SJCRH30 (cell line): Measurements from ENCODE around the gene EXOC2. TPM values are rescaled to one million over a fixed set of nuclear protein-coding genes. Genes with fewer than 3 reads are reported as not detected.

Source experiments
- DNase-seq, 2 experiments: peaks; one replicate each; pipeline ENCODE4 v3.0.0-alpha.2; 2015 to 2020
- H3K27ac ChIP-seq: fragments of 250-450 bp; sonication (Bioruptor Pico); 2 replicates; pipeline ENCODE4 v1.5.1; 2020; ENCODE audit warnings: mild to moderate bottlenecking, moderate library complexity
- H3K27me3 ChIP-seq: fragments of 250-450 bp; sonication (Bioruptor Pico); 2 replicates; pipeline ENCODE4 v1.5.1; 2020; ENCODE audit warnings: mild to moderate bottlenecking, moderate library complexity
- H3K36me3 ChIP-seq: fragments of 250-450 bp; sonication (Bioruptor Pico); 2 replicates; pipeline ENCODE4 v1.5.1; 2020; ENCODE audit warnings: mild to moderate bottlenecking, moderate library complexity
- H3K4me1 ChIP-seq: fragments of 250-450 bp; sonication (Bioruptor Pico); 2 replicates; pipeline ENCODE4 v1.5.1; 2020; ENCODE audit warnings: mild to moderate bottlenecking, moderate library complexity
- H3K4me3 ChIP-seq: fragments of 250-450 bp; sonication (Bioruptor Pico); 2 replicates; pipeline ENCODE4 v1.5.1; 2020; ENCODE audit warnings: mild to moderate bottlenecking, moderate library complexity
- H3K9me3 ChIP-seq: fragments of 250-450 bp; sonication (Bioruptor Pico); replicated peaks from 2 replicates; pipeline ENCODE4 v1.5.1; 2020; ENCODE audit warnings: mild to moderate bottlenecking, moderate library complexity
- total RNA-seq: library from RNA; depleted of rRNA; stranded (reverse); fragments of >200 nt; shearing (Covaris generic); gene quantifications from 2 replicates; pipeline ENCODE4 v1.2.3, GENCODE V29; 2014; rRNA removed

EXOC2 gene, protein sequence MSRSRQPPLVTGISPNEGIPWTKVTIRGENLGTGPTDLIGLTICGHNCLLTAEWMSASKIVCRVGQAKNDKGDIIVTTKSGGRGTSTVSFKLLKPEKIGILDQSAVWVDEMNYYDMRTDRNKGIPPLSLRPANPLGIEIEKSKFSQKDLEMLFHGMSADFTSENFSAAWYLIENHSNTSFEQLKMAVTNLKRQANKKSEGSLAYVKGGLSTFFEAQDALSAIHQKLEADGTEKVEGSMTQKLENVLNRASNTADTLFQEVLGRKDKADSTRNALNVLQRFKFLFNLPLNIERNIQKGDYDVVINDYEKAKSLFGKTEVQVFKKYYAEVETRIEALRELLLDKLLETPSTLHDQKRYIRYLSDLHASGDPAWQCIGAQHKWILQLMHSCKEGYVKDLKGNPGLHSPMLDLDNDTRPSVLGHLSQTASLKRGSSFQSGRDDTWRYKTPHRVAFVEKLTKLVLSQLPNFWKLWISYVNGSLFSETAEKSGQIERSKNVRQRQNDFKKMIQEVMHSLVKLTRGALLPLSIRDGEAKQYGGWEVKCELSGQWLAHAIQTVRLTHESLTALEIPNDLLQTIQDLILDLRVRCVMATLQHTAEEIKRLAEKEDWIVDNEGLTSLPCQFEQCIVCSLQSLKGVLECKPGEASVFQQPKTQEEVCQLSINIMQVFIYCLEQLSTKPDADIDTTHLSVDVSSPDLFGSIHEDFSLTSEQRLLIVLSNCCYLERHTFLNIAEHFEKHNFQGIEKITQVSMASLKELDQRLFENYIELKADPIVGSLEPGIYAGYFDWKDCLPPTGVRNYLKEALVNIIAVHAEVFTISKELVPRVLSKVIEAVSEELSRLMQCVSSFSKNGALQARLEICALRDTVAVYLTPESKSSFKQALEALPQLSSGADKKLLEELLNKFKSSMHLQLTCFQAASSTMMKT
- 20.1 and 22.3 TPM in 2 replicates for total RNA-seq

DNA sequence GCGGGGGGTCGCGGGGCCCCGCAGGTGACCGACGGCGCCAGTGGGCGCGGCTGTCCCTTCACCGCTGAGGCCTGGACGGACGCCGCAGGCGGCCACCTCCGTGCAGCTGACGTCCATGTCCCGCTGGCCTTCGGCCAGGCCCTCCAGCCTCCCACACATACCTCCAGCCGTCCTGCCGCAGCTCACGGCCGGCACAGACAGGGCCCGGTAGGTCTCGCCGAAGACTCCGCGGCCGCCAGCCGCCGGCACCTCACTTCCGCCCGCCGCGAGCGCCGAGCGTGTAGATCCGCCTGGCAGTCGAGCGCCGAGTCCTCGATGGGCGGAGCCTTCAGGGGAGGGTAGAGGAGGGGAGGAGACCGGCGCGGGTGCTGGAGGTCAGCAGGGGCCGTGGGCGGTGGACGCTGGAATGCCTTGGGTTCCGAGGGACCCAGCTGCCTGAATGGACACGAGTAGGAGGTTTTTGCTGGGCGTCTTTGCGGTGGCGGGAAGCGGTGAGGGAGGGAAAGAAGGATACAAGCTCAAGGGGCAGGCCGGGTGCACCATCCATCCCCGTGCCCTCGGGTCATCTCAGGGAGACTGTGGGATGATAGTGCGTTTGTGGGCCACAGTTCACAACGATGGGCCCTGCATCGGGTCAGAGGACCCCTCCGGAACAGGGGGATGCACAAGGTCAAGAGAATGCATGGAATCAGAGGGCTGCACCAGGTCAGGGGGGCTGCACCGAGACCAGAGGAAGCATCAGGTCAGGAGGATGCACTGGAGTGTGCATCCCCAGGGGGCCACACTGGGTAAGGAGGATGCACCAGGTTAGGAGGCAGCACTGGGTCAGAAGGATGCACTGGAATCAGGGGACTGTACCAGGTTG lies at the start of gene EXOC2:
Gene EXOC2, minus strand, starts transcription at position 282 of the 865 bp plus-strand sequence. CDS start 55,321 bp downstream, outside the sequence.
- H3K36me3 ChIP-seq = no peaks in the 10 kb centered on the region
- no peaks in the 10 kb centered on the region for H3K27me3 ChIP-seq
- H3K27ac ChIP-seq = peak within 1 kb of the TSS; percentile 35; the same call in 1 of the 2 replicates
- no peaks in the 10 kb centered on the region for H3K9me3 ChIP-seq
- no peaks in the 10 kb centered on the region for H3K4me1 ChIP-seq
- DNase-seq = peak; percentile 74
- peak within 1 kb of the TSS; percentile 71 for H3K4me3 ChIP-seq

DNA sequence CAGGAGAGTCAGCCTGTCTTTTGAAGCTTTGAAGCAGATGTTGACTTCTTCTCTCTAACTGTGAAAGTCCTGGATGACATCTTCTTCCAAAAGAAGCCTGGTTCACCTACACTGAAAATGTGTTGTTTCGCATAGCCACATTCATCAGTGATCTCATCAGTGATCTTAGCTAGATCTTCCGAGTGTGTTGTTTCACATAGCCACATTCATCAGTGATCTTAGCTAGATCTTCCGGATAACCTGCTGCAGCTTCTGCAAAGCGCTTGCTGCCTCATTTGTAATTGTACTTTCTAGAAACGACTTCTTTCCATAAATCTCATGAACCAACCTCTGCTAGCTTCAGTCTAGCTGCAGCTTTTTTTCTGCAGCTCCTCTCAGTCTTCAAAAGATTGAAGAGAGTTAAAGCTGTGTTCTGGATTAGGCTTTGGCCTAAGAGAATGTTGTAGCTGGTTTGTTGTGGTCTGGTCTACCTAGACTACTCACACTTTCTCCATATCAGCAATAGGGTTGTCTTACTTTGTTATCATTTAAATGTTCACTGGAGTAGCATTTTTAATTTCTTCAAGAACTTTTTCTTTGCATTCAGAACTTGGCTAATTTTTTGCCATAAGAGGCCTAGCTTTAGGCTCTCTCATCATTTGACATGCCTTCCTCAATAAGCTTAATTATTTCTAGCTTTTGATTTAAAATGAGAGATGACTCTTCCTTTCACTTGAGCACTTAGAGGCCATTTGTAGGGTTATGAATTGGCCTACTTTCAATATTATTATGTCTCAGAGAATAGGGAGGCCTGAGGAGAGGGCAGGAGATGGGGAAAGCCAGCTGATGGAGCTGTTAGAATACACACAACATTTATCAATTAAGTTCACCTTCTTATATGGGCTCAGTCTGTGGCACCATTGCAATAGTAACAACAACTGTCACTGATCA lies 48.7 kb upstream of the EXOC2 start:
- Histone ChIP-seq H3K9me3 (no peaks in the 10 kb centered on the region), H3K27me3 (no peaks in the 10 kb centered on the region), H3K4me1 (no peaks in the 10 kb centered on the region), H3K4me3 (no peak overlapping the region), H3K36me3 (no peaks in the 10 kb centered on the region), H3K27ac (no peak overlapping the region)
- DNase-seq = no peak

DNA sequence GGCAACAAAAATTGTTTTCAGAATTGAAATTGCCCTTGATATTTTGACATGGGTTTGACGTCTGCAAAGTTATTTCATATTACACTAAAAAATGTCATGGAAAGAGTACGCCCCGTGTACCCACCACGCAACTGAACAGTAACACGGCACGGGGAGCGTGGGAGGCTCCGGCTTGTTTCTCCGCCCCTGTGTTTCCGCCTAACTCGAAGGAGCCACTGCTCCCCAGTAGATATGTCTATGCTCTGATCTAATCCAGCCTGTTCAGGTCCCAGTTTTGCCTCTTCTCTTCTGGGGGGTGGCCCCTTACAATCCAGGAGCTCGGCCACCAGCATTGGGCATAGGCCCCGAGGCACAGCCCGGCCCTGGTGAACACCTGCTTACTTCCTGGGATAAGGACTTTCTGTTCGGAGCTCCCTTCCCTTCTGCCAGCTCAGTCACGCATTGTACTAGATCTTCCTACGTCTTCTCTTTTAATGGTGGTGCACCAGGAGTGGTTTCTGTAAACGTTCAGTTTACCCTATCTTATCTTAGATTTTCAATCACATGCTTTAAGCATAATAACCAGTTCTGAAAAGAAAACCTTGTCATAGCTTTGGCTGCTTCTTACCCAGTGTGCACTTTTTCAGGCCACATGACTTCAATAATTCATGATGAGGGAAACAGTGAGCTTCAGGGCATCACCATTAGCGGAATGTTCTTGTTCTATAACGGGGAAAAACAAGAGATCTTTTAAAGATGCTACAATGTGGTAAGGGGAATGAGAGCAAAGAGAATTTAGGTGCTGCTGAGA lies 43.9 kb upstream of the EXOC2 start:
- H3K27ac ChIP-seq = no peak overlapping the region
- H3K4me3 ChIP-seq = no peak overlapping the region
- H3K36me3 ChIP-seq = no peaks in the 10 kb centered on the region
- H3K9me3 ChIP-seq = no peaks in the 10 kb centered on the region
- DNase-seq = no peak
- no peaks in the 10 kb centered on the region; the same call in 1 of the 2 replicates for H3K4me1 ChIP-seq
- no peaks in the 10 kb centered on the region for H3K27me3 ChIP-seq

DNA sequence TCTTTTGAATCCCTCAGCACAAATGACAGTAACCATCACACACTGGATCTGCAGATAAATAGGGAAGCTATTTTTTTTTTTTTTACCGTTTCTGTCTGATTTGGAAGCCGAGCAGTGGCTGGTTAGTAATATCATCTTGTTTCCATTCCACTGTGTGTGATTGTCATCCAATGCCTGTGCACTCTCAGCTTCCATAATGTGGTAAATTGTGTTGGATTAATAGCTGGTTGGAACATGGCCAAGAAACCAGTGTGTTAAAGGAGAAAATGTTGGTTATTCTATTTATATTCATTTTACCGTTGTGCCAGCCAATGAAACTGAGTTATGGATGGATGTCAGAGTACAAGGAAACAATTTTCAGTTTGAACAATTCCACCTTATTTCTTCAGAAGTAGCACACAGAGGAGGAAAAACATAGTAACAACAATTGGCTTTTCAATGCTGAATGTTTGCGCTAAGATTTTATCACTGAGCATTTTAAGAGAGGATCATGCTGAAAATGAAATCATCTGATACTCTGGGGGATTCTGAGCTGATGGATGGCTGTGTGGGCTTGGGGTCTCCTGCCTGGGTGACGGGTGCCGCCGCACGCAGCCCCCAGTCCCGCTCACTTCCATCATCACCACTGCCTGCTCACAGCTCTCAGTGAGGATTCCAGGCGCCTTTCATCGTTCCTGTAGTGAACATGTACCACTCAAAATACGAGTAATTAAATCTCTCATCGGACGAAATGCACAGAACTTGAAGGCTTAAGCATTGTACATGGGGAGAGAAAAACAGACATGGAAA lies 40.7 kb upstream of the EXOC2 start:
- no peaks in the 10 kb centered on the region for H3K9me3 ChIP-seq
- H3K27ac ChIP-seq = no peak overlapping the region
- no peaks in the 10 kb centered on the region for H3K27me3 ChIP-seq
- no peak overlapping the region for H3K4me3 ChIP-seq
- no peaks in the 10 kb centered on the region for H3K36me3 ChIP-seq
- peak in 1 of 2 experiments; percentile 7 for DNase-seq
- H3K4me1 ChIP-seq = no peaks in the 10 kb centered on the region; the same call in 1 of the 2 replicates

DNA sequence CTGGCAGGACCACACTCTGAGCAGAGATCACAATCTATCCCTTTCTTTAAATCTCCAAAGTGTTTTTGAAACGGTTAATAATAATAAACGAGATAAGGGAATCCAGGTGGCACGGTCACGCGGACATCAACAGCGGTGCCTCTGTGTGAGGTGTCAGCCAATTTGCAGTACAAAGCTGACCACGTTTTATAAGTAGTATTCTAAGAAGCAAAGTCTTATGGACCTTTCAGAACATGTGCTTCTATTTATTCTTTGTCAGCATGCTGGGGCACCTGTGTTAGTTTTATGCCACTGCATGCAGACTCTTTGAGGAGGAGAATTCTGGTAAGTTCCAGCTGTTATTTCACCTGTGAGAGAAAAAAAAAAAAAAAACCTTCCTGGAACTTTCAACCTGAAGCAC lies 39.0 kb upstream of the EXOC2 start:
- no peaks in the 10 kb centered on the region for H3K27me3 ChIP-seq
- H3K36me3 ChIP-seq = no peaks in the 10 kb centered on the region
- no peak overlapping the region for H3K4me3 ChIP-seq
- H3K9me3 ChIP-seq = no peaks in the 10 kb centered on the region
- no peaks in the 10 kb centered on the region; the same call in 1 of the 2 replicates for H3K4me1 ChIP-seq
- no peak overlapping the region for H3K27ac ChIP-seq
- DNase-seq = no peak

DNA sequence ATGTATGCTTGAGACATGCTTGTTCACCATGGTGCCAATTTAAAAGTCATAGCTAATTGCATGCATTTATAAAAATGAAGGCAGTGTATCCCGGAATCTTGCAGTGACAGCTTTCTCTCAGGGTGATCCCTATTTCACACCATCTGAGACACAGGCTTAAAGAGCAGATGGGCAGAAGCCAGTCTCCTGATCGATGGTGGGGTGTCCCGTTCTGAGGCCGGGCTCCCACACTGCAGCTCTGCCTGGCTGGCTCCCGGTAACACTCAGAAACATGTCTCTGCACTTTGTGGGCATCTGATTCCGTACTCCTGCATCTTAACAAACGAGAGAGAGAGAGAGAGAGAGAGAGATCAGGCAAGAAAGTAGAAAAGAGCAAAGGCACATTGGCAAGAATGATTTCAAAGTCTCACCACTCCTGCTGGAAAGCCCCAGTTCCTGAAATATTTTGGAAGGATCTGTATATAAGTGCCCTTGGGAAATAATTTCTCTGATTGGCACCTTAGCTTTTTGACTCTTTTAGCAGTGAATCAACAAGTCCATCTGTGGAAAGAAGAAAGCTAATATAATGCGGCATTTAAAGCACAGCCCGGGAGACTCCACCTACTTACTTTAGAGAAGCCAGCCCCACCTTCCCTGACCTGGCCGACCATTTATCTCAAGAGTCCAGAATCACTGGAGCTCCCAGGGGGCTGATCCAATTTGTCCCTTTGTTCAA lies 36.8 kb upstream of the EXOC2 start:
- DNase-seq = no peak
- Histone ChIP-seq H3K27ac (no peak overlapping the region), H3K4me3 (no peak overlapping the region), H3K4me1 (no peaks in the 10 kb centered on the region; the same call in 1 of the 2 replicates), H3K36me3 (no peaks in the 10 kb centered on the region), H3K27me3 (no peaks in the 10 kb centered on the region), H3K9me3 (no peaks in the 10 kb centered on the region)

DNA sequence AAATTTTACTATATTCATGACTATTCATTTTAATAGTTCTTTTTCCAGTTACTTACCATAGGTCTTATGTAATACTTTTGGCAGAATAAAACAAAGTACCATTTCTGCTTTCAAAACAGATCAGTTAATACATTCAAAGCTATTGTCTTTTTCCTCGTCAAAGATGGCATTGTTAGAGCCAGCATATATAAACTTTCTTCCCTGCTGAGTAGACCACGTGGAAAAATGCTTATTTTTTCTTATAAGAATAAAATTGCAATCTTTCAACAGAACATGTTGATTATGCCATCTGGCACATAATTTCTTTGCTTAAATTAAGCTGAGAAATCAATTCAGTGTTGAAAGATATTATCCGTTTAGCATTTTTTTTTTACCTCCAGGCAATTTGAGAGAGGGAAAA lies 34.9 kb upstream of the EXOC2 start:
- Histone ChIP-seq H3K9me3 (no peaks in the 10 kb centered on the region), H3K4me3 (no peak overlapping the region), H3K27me3 (no peaks in the 10 kb centered on the region), H3K4me1 (no peaks in the 10 kb centered on the region; the same call in 1 of the 2 replicates), H3K36me3 (no peaks in the 10 kb centered on the region), H3K27ac (no peak overlapping the region)
- no peak for DNase-seq

DNA sequence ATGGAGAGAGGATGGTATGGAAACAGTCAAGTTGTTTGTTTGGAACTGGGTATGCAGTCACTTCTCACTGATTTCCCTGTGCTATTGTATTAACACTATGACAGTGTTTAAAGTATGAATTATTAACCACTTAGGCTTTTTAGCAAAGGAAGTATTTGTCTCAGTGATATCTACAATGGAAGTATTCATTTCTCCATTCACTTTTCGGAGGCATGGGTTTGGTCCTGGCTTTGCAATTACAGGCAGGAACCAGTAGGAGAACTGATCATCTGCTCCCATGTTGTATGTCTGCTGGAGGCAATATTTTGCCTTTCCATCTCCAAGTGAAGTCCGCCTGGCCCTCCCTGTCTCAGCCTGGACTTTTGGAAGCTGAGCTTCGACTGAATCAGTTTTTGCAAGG lies 30.6 kb upstream of the EXOC2 start:
- no peaks in the 10 kb centered on the region for H3K9me3 ChIP-seq
- H3K4me1 ChIP-seq = no peaks in the 10 kb centered on the region
- no peak overlapping the region for H3K4me3 ChIP-seq
- H3K27ac ChIP-seq = no peak overlapping the region
- no peaks in the 10 kb centered on the region for H3K27me3 ChIP-seq
- H3K36me3 ChIP-seq = no peaks in the 10 kb centered on the region
- DNase-seq = no peak

DNA sequence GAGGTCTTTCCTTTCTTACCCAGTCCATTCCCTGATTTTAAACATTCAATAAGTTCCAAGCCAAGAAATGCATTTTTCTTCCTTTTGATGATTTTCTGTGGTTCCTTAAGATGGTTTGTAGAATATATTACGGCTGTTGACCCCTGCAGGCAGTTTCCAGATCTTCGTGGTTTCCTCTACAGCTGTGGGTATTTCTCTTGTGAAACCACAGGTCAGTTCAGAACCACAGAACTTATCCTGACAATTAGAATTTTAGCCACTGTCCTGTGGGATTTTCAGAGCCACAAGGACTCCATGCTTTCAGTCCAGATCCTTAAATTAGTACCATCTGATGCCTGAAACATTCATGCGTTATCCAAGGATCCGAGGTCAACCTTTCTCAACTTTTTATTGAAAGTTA lies 29.7 kb upstream of the EXOC2 start:
- Histone ChIP-seq H3K27me3 (no peaks in the 10 kb centered on the region), H3K36me3 (no peaks in the 10 kb centered on the region), H3K4me1 (no peaks in the 10 kb centered on the region), H3K9me3 (no peaks in the 10 kb centered on the region), H3K27ac (no peak overlapping the region), H3K4me3 (no peak overlapping the region)
- no peak for DNase-seq

DNA sequence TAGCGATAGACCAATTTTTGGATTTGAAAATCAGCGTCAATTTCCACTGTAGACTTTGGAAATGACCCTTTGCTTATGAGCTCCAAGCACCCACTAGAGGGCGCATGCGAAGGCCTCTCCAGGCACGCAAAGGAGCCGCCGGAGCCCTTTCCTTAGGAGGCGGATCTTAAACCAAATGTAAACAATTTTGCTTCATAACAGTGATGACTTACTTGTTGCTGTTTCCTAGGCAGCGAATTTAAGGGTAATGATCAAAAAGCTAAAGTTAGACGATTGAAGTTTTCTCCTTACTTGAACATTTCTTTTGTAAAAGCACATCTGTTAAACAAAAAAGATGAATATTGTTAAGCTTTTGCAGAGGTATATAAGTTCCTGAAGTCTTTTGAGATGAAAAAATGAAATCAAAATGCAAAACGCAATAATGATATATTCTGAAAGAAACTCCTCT lies 29.2 kb upstream of the EXOC2 start:
- DNase-seq = peak; percentile 50 to 72
- Histone ChIP-seq H3K36me3 (no peaks in the 10 kb centered on the region), H3K4me1 (no peaks in the 10 kb centered on the region), H3K27me3 (no peaks in the 10 kb centered on the region), H3K27ac (no peak overlapping the region), H3K4me3 (no peak overlapping the region), H3K9me3 (no peaks in the 10 kb centered on the region)

DNA sequence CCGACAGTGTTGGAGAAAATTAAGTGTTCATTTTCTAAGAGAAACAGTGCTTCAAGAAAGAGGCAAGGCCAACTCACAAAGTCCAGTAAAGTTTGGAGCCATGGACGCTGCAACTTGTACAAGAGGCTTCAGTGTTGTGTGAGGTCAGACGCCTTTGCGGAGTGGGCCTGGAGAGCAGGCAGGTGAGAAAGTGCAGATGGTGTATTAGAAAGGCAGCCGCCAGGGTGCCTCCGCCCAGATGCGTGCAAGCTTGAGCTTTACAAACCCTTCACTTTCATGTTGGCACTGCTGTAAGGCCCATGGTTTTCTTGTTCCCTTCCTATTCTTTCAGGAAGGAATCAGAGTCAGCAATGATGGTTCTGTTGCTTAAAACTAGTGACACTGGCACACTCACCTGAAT lies 25.4 kb upstream of the EXOC2 start:
- no peak overlapping the region for H3K4me3 ChIP-seq
- H3K9me3 ChIP-seq = no peaks in the 10 kb centered on the region
- H3K36me3 ChIP-seq = no peaks in the 10 kb centered on the region
- no peak overlapping the region for H3K27ac ChIP-seq
- H3K4me1 ChIP-seq = no peaks in the 10 kb centered on the region
- DNase-seq = no peak
- no peaks in the 10 kb centered on the region for H3K27me3 ChIP-seq

DNA sequence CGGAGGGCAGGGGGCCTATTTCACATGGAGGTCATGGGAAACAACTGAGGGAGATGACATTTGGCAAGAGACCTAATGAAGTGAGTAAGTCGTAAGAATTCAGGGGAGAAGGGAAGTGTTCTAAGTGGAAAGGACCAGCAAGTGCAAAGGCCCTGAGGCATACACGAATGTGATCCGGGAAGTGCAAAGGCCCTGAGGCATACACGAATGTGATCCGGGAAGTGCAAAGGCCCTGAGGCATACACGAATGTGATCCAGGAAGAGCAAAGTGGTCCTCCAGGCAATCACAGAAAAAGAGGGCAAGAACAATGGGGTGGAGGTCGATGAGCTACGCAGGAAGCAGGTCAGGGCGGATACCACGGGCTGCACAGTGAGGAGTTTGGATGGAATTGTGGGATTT lies 24.2 kb upstream of the EXOC2 start:
- Histone ChIP-seq H3K27me3 (no peaks in the 10 kb centered on the region), H3K36me3 (no peaks in the 10 kb centered on the region), H3K9me3 (no peaks in the 10 kb centered on the region), H3K27ac (no peak overlapping the region), H3K4me1 (no peaks in the 10 kb centered on the region), H3K4me3 (no peak overlapping the region)
- DNase-seq = no peak
